GM12878 (cell line): ENCODE data around the gene MSGN1. TPM values are rescaled to one million over a fixed set of nuclear protein-coding genes. Genes with fewer than 3 reads are reported as not detected.

Experiments
- IKZF1 ChIP-seq: fragments of 450-650 bp; conservative IDR thresholded peaks from 2 replicates; pipeline ENCODE4 v1.6.1; 2017; ENCODE audit warnings: antibody characterized with exemption, mild to moderate bottlenecking
- IKZF2 ChIP-seq, 2 experiments: fragments of 450-650 bp; IDR thresholded peaks; 2 replicates each; pipeline ENCODE4 v1.6.1; 2017; ENCODE audit warnings: mild to moderate bottlenecking in 2 of 2, moderate library complexity in 2 of 2
- JUND ChIP-seq: IDR thresholded peaks from 2 replicates; pipeline ENCODE4 v1.6.1; 2012; ENCODE audit warnings: low read depth, mild to moderate bottlenecking, low read length, improper control_type of control experiment, moderate library complexity
- MEF2A ChIP-seq: IDR thresholded peaks from 2 replicates; pipeline ENCODE4 v1.6.1; 2011; ENCODE audit warnings: low read depth, mild to moderate bottlenecking, low read length, moderate library complexity; ENCODE audit not compliant: insufficient read depth
- MYB ChIP-seq: fragments of 150-350 bp; IDR thresholded peaks from 2 replicates; pipeline ENCODE4 v1.6.1; 2014; ENCODE audit warnings: mild to moderate bottlenecking, low read depth, low read length, borderline replicate concordance
- NBN ChIP-seq: fragments of 450-650 bp; IDR thresholded peaks from 2 replicates; pipeline ENCODE4 v1.6.1; 2016
- POLR2A ChIP-seq: IDR thresholded peaks from 2 replicates; pipeline ENCODE4 v1.6.1; 2011; ENCODE audit warnings: low read depth, mild to moderate bottlenecking, low read length
- RB1 ChIP-seq: fragments of 450-650 bp; formaldehyde crosslinking; IDR thresholded peaks from 2 replicates; pipeline ENCODE4 v1.6.1; 2017; ENCODE audit warnings: mild to moderate bottlenecking, borderline replicate concordance
- SP1 ChIP-seq: IDR thresholded peaks from one replicate; pipeline ENCODE4 v1.6.1; 2011; ENCODE audit warnings: low read depth, low read length
- SREBF2 ChIP-seq: IDR thresholded peaks from 2 replicates; pipeline ENCODE4 v1.6.1; 2012; ENCODE audit warnings: mild to moderate bottlenecking, low read length
- TCF7 ChIP-seq: IDR thresholded peaks from 2 replicates; pipeline ENCODE4 v1.6.1; 2014; ENCODE audit warnings: antibody characterized with exemption, borderline replicate concordance
- ZNF274 ChIP-seq: IDR thresholded peaks from one replicate; pipeline ENCODE4 v1.8.0; 2011; ENCODE audit not compliant: insufficient read length, insufficient read depth
- polyA plus RNA-seq, 11 experiments: library from polyadenylated mRNA; depleted of rRNA in 4 of 11; unstranded in 6 of 11; stranded (reverse) in 5 of 11; fragments of >200 nt; fragmentation: Nextera tagmentation in 4 of 11; fragmentation: Illumina TruSeq in 1 of 11; extraction: Ambion mirVana in 4 of 11; extraction: Trizol in 1 of 11; gene quantifications; 1 replicate in 1 of 11; 2 replicates in 10 of 11; pipeline versions ENCODE4 v1.2.1 to v1.2.3, GENCODE V29; 2011 to 2016; ENCODE audit warnings: inconsistent platforms in 2 of 11, missing spikeins in 2 of 11, low read depth in 1 of 11
- total RNA-seq, 4 experiments: library from RNA; depleted of rRNA in 3 of 4; stranded (reverse); fragments of >200 nt in 3 of 4; fragmentation: Illumina TruSeq in 1 of 4; extraction: Trizol in 1 of 4; gene quantifications; 2 replicates each; pipeline versions ENCODE4 v1.2.1 to v1.2.3, GENCODE V29; 2013 to 2021
- TF ChIP-seq, protein P1 (sequence below): IDR thresholded peaks from 2 replicates; pipeline ENCODE4 v1.6.1; 2012; ENCODE audit warnings: improper control_type of control experiment, low read depth, low read length; ENCODE audit not compliant: insufficient replicate concordance
- TF ChIP-seq, protein P2 (sequence below): fragments of 450-650 bp; formaldehyde crosslinking; IDR thresholded peaks from 2 replicates; pipeline ENCODE4 v1.4.0; 2022; ENCODE audit warnings: mild to moderate bottlenecking, moderate library complexity
- TF ChIP-seq, protein P3 (sequence below): IDR thresholded peaks from 2 replicates; pipeline ENCODE4 v1.6.1; 2012; ENCODE audit warnings: low read depth, low read length, improper control_type of control experiment
- TF ChIP-seq, protein P4 (sequence below): fragments of 450-650 bp; IDR thresholded peaks from 2 replicates; pipeline ENCODE4 v1.6.1; 2017; ENCODE audit warnings: borderline replicate concordance

Gene MSGN1
- total and polyA plus RNA-seq, 10 of the 15 experiments (the other 5 are each of a cell fraction or from before 2014, with no cell fraction given), result 0.27 TPM; not detected in 9

DNA sequence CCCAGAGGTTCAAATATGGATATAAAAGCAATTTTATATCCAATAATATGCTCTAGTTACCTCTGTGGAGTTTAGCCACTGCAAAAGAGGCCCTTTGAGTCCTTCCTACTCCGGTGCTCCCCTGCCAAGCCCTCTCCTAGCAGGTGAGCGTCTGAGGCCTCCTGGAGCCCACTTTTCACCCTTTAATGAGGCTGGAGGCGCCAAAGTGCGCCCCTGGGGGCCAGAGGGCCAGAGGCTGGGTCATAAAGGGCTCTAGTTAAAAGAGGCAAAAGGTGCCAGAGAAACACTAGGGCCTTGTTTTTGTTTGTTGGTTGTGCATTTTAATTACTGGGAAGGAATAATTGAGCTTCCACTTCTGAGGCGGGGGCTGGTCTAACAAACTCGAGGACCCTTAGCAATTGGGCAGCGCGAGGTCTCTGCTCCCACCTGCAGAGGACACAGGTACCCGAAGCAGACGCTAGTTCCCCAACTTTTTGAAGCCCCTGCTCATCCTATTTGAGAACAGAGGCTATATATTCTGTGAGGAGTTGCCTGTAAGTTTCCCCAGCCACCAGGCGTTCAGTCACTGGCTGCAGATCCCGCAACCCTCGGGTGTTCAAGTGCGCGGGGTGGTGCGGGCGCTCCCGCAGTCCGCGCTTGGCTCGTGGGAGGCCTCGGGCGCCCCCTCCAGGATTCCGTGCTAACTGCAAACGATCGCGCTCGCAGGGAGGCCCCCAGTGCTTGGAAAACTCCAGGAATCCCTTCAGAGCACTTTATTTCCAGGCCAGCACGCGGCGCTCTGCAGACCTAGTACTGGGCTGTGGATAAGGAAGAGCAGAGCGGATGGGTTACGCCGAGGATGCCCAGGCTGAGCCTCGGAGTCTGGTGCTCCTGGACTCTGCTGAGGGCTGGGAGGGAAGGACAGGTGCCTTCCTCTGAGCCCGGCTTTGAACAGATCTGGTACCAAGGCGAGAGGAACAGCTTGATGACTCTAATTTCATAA lies 14.1 kb downstream of the MSGN1 start (continued):
- TF ChIP-seq, protein P1, sequence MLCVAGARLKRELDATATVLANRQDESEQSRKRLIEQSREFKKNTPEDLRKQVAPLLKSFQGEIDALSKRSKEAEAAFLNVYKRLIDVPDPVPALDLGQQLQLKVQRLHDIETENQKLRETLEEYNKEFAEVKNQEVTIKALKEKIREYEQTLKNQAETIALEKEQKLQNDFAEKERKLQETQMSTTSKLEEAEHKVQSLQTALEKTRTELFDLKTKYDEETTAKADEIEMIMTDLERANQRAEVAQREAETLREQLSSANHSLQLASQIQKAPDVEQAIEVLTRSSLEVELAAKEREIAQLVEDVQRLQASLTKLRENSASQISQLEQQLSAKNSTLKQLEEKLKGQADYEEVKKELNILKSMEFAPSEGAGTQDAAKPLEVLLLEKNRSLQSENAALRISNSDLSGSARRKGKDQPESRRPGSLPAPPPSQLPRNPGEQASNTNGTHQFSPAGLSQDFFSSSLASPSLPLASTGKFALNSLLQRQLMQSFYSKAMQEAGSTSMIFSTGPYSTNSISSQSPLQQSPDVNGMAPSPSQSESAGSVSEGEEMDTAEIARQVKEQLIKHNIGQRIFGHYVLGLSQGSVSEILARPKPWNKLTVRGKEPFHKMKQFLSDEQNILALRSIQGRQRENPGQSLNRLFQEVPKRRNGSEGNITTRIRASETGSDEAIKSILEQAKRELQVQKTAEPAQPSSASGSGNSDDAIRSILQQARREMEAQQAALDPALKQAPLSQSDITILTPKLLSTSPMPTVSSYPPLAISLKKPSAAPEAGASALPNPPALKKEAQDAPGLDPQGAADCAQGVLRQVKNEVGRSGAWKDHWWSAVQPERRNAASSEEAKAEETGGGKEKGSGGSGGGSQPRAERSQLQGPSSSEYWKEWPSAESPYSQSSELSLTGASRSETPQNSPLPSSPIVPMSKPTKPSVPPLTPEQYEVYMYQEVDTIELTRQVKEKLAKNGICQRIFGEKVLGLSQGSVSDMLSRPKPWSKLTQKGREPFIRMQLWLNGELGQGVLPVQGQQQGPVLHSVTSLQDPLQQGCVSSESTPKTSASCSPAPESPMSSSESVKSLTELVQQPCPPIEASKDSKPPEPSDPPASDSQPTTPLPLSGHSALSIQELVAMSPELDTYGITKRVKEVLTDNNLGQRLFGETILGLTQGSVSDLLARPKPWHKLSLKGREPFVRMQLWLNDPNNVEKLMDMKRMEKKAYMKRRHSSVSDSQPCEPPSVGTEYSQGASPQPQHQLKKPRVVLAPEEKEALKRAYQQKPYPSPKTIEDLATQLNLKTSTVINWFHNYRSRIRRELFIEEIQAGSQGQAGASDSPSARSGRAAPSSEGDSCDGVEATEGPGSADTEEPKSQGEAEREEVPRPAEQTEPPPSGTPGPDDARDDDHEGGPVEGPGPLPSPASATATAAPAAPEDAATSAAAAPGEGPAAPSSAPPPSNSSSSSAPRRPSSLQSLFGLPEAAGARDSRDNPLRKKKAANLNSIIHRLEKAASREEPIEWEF, result no peak
- no peak for TF ChIP-seq MEF2A
- no peak for TF ChIP-seq MYB
- TF ChIP-seq, protein P2, sequence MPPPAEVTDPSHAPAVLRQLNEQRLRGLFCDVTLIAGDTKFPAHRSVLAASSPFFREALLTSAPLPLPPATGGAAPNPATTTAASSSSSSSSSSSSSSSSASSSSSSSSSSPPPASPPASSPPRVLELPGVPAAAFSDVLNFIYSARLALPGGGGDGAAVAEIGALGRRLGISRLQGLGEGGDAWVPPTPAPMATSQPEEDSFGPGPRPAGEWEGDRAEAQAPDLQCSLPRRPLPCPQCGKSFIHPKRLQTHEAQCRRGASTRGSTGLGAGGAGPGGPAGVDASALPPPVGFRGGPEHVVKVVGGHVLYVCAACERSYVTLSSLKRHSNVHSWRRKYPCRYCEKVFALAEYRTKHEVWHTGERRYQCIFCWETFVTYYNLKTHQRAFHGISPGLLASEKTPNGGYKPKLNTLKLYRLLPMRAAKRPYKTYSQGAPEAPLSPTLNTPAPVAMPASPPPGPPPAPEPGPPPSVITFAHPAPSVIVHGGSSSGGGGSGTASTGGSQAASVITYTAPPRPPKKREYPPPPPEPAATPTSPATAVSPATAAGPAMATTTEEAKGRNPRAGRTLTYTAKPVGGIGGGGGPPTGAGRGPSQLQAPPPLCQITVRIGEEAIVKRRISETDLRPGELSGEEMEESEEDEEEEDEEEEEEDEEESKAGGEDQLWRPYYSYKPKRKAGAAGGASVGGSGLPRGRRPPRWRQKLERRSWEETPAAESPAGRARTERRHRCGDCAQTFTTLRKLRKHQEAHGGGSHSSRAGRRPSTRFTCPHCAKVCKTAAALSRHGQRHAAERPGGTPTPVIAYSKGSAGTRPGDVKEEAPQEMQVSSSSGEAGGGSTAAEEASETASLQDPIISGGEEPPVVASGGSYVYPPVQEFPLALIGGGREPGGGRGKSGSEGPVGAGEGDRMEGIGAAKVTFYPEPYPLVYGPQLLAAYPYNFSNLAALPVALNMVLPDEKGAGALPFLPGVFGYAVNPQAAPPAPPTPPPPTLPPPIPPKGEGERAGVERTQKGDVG, result no peak
- no peak for TF ChIP-seq JUND
- TF ChIP-seq SREBF2, result no peak
- TF ChIP-seq ZNF274, result no peak
- TF ChIP-seq, protein P3, sequence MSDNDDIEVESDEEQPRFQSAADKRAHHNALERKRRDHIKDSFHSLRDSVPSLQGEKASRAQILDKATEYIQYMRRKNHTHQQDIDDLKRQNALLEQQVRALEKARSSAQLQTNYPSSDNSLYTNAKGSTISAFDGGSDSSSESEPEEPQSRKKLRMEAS, result peak; percentile 62
- TF ChIP-seq TCF7, result peak; percentile 51; the same call in 1 of the 2 replicates
- TF ChIP-seq, protein P4, sequence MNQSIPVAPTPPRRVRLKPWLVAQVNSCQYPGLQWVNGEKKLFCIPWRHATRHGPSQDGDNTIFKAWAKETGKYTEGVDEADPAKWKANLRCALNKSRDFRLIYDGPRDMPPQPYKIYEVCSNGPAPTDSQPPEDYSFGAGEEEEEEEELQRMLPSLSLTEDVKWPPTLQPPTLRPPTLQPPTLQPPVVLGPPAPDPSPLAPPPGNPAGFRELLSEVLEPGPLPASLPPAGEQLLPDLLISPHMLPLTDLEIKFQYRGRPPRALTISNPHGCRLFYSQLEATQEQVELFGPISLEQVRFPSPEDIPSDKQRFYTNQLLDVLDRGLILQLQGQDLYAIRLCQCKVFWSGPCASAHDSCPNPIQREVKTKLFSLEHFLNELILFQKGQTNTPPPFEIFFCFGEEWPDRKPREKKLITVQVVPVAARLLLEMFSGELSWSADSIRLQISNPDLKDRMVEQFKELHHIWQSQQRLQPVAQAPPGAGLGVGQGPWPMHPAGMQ, result 0 out of 2 replicates have a peak, but pooled peaks have one; percentile 20
- peak; percentile 50 to 61; a peak in 3 of 4 replicates for TF ChIP-seq IKZF2 (IDR thresholded peaks at IDR 0.05)
- no peak for TF ChIP-seq SP1
- TF ChIP-seq RB1, result peak; percentile 20; the same call in 1 of the 2 replicates
- peak; percentile 61; the same call in 1 of the 2 replicates for TF ChIP-seq NBN
- TF ChIP-seq POLR2A, result no peak
- peak; percentile 77 for TF ChIP-seq IKZF1
